Neural cell (in vitro differentiated cells): Measurements from ENCODE around the gene ATF7. TPM values are rescaled to one million over a fixed set of nuclear protein-coding genes. Genes with fewer than 3 reads are reported as not detected.

Experiments used
- H2AFZ ChIP-seq: fragments of 200-600, 300-800 bp; sonication (generic), shearing (Covaris generic); 2 replicates; pipeline ENCODE4 v1.6.0; 2014; ENCODE audit warnings: low read depth, mild to moderate bottlenecking, antibody characterized with exemption, low read length, moderate library complexity
- H3F3A ChIP-seq: fragments of 200-600 bp; shearing (Covaris generic); 2 replicates; pipeline ENCODE4 v1.6.1; 2016; ENCODE audit warnings: mild to moderate bottlenecking, moderate library complexity, mixed read lengths, antibody characterized with exemption, low read length; ENCODE audit not compliant: insufficient read depth, poor library complexity, severe bottlenecking
- H3K27ac ChIP-seq: fragments of 200-600, 300-800 bp; sonication (generic), shearing (Covaris generic); 2 replicates; pipeline ENCODE4 v1.5.1; 2014; ENCODE audit warnings: mild to moderate bottlenecking, low read length, moderate library complexity
- H3K27me3 ChIP-seq: fragments of 300-800, 200-600 bp; sonication (generic), shearing (Covaris generic); 2 replicates; pipeline ENCODE4 v1.6.0; 2014; ENCODE audit warnings: mild to moderate bottlenecking, low read depth, low read length, moderate library complexity; ENCODE audit not compliant: insufficient read depth
- H3K36me3 ChIP-seq: fragments of 300-800, 200-600 bp; sonication (generic), shearing (Covaris generic); 2 replicates; pipeline ENCODE4 v1.5.1; 2014; ENCODE audit warnings: mild to moderate bottlenecking, antibody characterized with exemption, low read length, moderate library complexity; ENCODE audit not compliant: insufficient read depth
- H3K4me2 ChIP-seq: fragments of 300-800, 200-600 bp; sonication (generic), shearing (Covaris generic); 2 replicates; pipeline ENCODE4 v1.6.0; 2014; ENCODE audit warnings: mild to moderate bottlenecking, low read length
- H3K4me3 ChIP-seq: fragments of 300-800, 200-600 bp; sonication (generic), shearing (Covaris generic); 2 replicates; pipeline ENCODE4 v1.5.1; 2014; ENCODE audit warnings: mild to moderate bottlenecking, low read length, moderate library complexity
- H3K79me2 ChIP-seq: fragments of 200-600 bp; shearing (Covaris generic); replicated peaks from 2 replicates; pipeline ENCODE4 v1.6.0; 2014; ENCODE audit warnings: mild to moderate bottlenecking, low read length, moderate library complexity; ENCODE audit not compliant: insufficient read depth
- H3K9ac ChIP-seq: fragments of 300-800, 200-600 bp; sonication (generic), shearing (Covaris generic); 2 replicates; pipeline ENCODE4 v1.6.1; 2016; ENCODE audit warnings: mild to moderate bottlenecking, low read length, mixed read lengths
- H3K9me2 ChIP-seq: fragments of 200-600 bp; shearing (Covaris generic); 2 replicates; pipeline ENCODE4 v1.6.1; 2016; ENCODE audit warnings: mild to moderate bottlenecking, low read length, mixed read lengths; ENCODE audit not compliant: insufficient read depth
- H3K9me3 ChIP-seq: fragments of 200-600, 300-800 bp; sonication (generic), shearing (Covaris generic); 2 replicates; pipeline ENCODE4 v1.6.1; 2016; ENCODE audit warnings: mild to moderate bottlenecking, mixed run types, low read length, moderate library complexity, mixed read lengths
- H4K20me1 ChIP-seq: fragments of 200-600 bp; shearing (Covaris generic); 2 replicates; pipeline ENCODE4 v1.6.1; 2016; ENCODE audit warnings: mild to moderate bottlenecking, mixed run types; ENCODE audit not compliant: insufficient read depth
- EP300 ChIP-seq: fragments of 450-650 bp; conservative IDR thresholded peaks from 2 replicates; pipeline ENCODE4 v1.6.1; 2014; ENCODE audit warnings: antibody characterized with exemption, mild to moderate bottlenecking, moderate library complexity; ENCODE audit not compliant: poor library complexity, severe bottlenecking
- EZH2 ChIP-seq: fragments of 200-600, 300-800 bp; shearing (Covaris generic), sonication (generic); IDR thresholded peaks from 2 replicates; pipeline ENCODE4 v1.6.1; 2014; ENCODE audit warnings: antibody characterized with exemption, low read length, borderline replicate concordance, mild to moderate bottlenecking; ENCODE audit not compliant: insufficient read depth, poor library complexity, severe bottlenecking
- MXI1 ChIP-seq: fragments of 450-650 bp; conservative IDR thresholded peaks from 2 replicates; pipeline ENCODE4 v1.6.1; 2014; ENCODE audit warnings: antibody characterized with exemption, mild to moderate bottlenecking; ENCODE audit not compliant: poor library complexity, severe bottlenecking
- POLR2AphosphoS5 ChIP-seq: IDR thresholded peaks from 2 replicates; pipeline ENCODE4 v1.6.1; 2012
- RAD21 ChIP-seq: fragments of 450-650 bp; conservative IDR thresholded peaks from 2 replicates; pipeline ENCODE4 v1.6.1; 2014; ENCODE audit warnings: antibody characterized with exemption, mild to moderate bottlenecking, moderate library complexity
- SMC3 ChIP-seq: fragments of 450-650 bp; conservative IDR thresholded peaks from 2 replicates; pipeline ENCODE4 v1.6.1; 2014; ENCODE audit warnings: antibody characterized with exemption, mild to moderate bottlenecking, moderate library complexity; ENCODE audit not compliant: poor library complexity
- polyA plus RNA-seq: library from polyadenylated mRNA; depleted of rRNA; stranded (reverse); fragments of >200 nt; gene quantifications from 2 replicates; pipeline ENCODE4 v1.2.3, GENCODE V29; 2014
- TF ChIP-seq, protein P1 (sequence below): IDR thresholded peaks from 2 replicates; pipeline ENCODE4 v1.6.1; 2012; ENCODE audit warnings: borderline replicate concordance

ATF7 gene
- polyA plus RNA-seq, 1 donor from 2014 or later = 6.3 TPM

DNA sequence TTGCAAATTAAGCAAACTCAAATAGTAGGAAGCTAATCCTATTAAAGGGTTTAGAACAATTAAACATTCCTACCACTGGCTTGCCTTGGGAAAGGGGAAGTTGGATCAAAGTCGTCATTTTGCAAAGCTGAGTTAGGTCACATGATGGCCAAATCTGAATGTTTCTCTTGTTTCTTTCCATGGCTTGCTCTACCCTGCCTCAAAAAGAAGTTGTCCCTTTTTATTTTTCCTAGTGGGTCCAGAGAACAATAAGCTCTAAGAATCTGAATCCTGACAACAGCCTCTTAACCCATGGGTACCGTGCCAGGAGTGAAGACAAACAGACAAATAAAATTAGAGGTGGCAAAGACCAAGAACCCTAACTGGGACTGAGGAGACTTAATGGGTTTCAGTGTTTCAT, 92.7 kb downstream of the ATF7 start:
- H3K9me3 ChIP-seq = no peaks in the 10 kb centered on the region

DNA sequence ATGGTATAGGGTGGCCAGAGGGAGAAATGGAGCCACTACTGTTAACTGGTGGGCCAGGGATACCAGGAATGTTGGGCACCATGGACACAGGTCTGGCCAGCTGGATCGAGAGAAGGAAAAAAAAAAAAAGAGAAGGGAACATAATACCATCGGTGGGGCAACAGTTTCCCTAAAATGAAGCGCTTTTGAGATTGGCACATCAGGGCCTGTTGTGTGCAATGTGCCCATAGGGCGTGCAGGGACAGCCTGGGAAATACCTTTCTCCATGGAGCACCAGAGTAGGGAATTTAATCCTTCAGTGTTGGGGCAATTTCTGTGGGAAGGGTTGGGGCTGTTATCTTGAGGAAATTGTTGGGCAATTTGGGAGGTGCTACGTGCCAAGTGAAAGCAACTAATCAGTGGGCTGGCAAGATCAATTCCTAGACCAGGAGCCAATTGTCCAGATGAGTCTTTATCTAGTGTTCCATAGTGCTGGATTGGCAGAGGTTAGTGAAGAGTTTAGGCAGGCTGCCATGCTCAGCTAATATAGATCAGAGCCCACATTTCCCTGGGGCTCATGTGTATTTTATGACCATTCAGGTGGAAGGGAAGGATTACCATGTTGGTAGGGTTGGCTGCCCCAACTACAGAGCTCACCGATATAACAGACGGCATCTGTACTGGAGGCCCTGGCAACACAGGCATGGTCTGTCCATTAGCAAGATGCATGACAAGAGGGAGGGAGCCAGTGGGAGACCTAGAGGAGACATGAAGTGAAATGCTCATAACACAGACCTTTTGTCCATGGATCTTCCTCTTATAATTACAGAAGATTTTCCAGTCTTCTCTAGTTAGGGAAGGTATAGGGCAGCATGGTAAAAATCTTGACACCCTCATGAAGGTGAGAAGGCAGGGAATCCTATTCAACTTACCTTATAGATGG, 93.4 kb downstream of the ATF7 start:
- Histone ChIP-seq H3K27me3 (no peaks in the 10 kb centered on the region), H2AFZ (no peak overlapping the region), H3K9me3 (no peaks in the 10 kb centered on the region), H3K27ac (no peak overlapping the region), H3K4me3 (no peak overlapping the region), H3F3A (no peaks in the 10 kb centered on the region), H3K4me2 (no peak overlapping the region), H3K9me2 (no peaks in the 10 kb centered on the region), H3K36me3 (peaks cover 6% of the 10 kb centered on the region), H3K9ac (no peak overlapping the region), H3K79me2 (no peaks in the 10 kb centered on the region), H4K20me1 (no peaks in the 10 kb centered on the region)
- no peak for TF ChIP-seq EZH2
- TF ChIP-seq EP300 = no peak

More for the DNA sequence above, 92.7 kb downstream of the ATF7 start:
- no peak overlapping the region for H2AFZ ChIP-seq
- no peak for TF ChIP-seq RAD21
- no peak for TF ChIP-seq MXI1
- no peak for TF ChIP-seq SMC3
- TF ChIP-seq, protein P1, sequence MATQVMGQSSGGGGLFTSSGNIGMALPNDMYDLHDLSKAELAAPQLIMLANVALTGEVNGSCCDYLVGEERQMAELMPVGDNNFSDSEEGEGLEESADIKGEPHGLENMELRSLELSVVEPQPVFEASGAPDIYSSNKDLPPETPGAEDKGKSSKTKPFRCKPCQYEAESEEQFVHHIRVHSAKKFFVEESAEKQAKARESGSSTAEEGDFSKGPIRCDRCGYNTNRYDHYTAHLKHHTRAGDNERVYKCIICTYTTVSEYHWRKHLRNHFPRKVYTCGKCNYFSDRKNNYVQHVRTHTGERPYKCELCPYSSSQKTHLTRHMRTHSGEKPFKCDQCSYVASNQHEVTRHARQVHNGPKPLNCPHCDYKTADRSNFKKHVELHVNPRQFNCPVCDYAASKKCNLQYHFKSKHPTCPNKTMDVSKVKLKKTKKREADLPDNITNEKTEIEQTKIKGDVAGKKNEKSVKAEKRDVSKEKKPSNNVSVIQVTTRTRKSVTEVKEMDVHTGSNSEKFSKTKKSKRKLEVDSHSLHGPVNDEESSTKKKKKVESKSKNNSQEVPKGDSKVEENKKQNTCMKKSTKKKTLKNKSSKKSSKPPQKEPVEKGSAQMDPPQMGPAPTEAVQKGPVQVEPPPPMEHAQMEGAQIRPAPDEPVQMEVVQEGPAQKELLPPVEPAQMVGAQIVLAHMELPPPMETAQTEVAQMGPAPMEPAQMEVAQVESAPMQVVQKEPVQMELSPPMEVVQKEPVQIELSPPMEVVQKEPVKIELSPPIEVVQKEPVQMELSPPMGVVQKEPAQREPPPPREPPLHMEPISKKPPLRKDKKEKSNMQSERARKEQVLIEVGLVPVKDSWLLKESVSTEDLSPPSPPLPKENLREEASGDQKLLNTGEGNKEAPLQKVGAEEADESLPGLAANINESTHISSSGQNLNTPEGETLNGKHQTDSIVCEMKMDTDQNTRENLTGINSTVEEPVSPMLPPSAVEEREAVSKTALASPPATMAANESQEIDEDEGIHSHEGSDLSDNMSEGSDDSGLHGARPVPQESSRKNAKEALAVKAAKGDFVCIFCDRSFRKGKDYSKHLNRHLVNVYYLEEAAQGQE = no peak
- peaks cover 6% of the 10 kb centered on the region for H3K36me3 ChIP-seq
- no peaks in the 10 kb centered on the region for H3K9me2 ChIP-seq
- H3K4me2 ChIP-seq = no peak overlapping the region
- no peaks in the 10 kb centered on the region for H3K79me2 ChIP-seq
- H4K20me1 ChIP-seq = no peaks in the 10 kb centered on the region
- H3K4me3 ChIP-seq = no peak overlapping the region
- no peak overlapping the region for H3K9ac ChIP-seq
- no peaks in the 10 kb centered on the region for H3F3A ChIP-seq
- no peak overlapping the region for H3K27ac ChIP-seq
- H3K27me3 ChIP-seq = no peaks in the 10 kb centered on the region

DNA sequence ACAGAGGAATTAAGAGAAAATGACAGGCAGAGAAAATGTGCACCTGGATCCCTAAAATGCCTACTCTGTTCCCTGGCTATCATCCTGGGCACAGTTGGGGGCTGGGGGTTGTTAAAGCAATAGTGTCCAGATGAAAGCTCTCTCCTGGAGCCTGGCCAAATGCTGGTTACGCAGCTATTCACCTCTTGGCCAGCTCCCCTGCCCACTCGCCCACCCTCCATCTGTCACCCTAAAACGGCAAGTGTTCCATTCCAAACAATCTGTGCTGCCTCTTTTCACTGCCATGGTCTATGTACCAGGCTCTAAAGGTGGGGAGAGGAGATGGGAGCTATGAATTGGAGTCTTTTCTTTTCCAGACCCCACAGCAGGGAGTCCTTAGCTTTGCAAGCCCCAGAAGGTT, 94.2 kb downstream of the ATF7 start:
- Histone ChIP-seq H3K9ac (no peak overlapping the region), H2AFZ (no peak overlapping the region), H4K20me1 (no peaks in the 10 kb centered on the region), H3F3A (no peaks in the 10 kb centered on the region), H3K9me2 (no peaks in the 10 kb centered on the region), H3K9me3 (no peaks in the 10 kb centered on the region), H3K4me3 (no peak overlapping the region), H3K79me2 (no peaks in the 10 kb centered on the region), H3K27ac (no peak overlapping the region), H3K4me2 (no peak overlapping the region), H3K36me3 (peaks cover 6% of the 10 kb centered on the region), H3K27me3 (no peaks in the 10 kb centered on the region)
- TF ChIP-seq EZH2 (no peak), MXI1 (no peak), POLR2AphosphoS5 (no peak), RAD21 (no peak)
